ENCODE results near the gene DNAJB6. TPM values are rescaled to one million over a fixed set of nuclear protein-coding genes. Genes with fewer than 3 reads are reported as not detected.
"Not testable (repeated sequence)": the region's sequence is repeated elsewhere in the genome, so short reads cannot be mapped to it uniquely, and the experiment has no call there.

Gene DNAJB6
- total RNA-seq, 1 donor from 2014 or later: 126 TPM

GRCh38 chr7:157313645-157314044 is 23.2 kb upstream of the DNAJB6 start:
- H3K4me3 ChIP-seq (ENCODE audit: low read depth, low read length): no peak overlapping the region
- TF ChIP-seq CTCF (IDR thresholded peaks at IDR 0.05; ENCODE audit: insufficient read depth, low read length, poor library complexity, severe bottlenecking): no peak
- no peaks in the 10 kb centered on the region for H3K36me3 ChIP-seq (ENCODE audit: control insufficient read depth, insufficient read depth, low read length)
- H3K27me3 ChIP-seq (ENCODE audit: control insufficient read depth, insufficient read depth, low read length): no peaks in the 10 kb centered on the region
- DNase-seq (ENCODE audit: low read depth): no peak

- Histone ChIP-seq H3K4me3 (ENCODE audit: low read depth, low read length) (no peak overlapping the region), H3K36me3 (ENCODE audit: control insufficient read depth, insufficient read depth, low read length) (no peaks in the 10 kb centered on the region), H3K27me3 (ENCODE audit: control insufficient read depth, insufficient read depth, low read length) (no peaks in the 10 kb centered on the region)
- no peak for TF ChIP-seq CTCF (IDR thresholded peaks at IDR 0.05; ENCODE audit: insufficient read depth, low read length, poor library complexity, severe bottlenecking)
- DNase-seq (ENCODE audit: low read depth): no peak
Observed at GRCh38 chr7:157318015-157318706, 18.6 kb upstream of the DNAJB6 start.

GRCh38 chr7:157320608-157320980 is 16.2 kb upstream of the DNAJB6 start:
- no peak for TF ChIP-seq CTCF (IDR thresholded peaks at IDR 0.05; ENCODE audit: insufficient read depth, low read length, poor library complexity, severe bottlenecking)
- no peak for DNase-seq (ENCODE audit: low read depth)
- H3K4me3 ChIP-seq (ENCODE audit: low read depth, low read length): no peak overlapping the region
- H3K27me3 ChIP-seq (ENCODE audit: control insufficient read depth, insufficient read depth, low read length): no peaks in the 10 kb centered on the region
- no peaks in the 10 kb centered on the region for H3K36me3 ChIP-seq (ENCODE audit: control insufficient read depth, insufficient read depth, low read length)

GRCh38 chr7:157323401-157323800 is 13.4 kb upstream of the DNAJB6 start:
- Histone ChIP-seq H3K27me3 (ENCODE audit: control insufficient read depth, insufficient read depth, low read length) (no peaks in the 10 kb centered on the region), H3K4me3 (ENCODE audit: low read depth, low read length) (no peak overlapping the region), H3K36me3 (ENCODE audit: control insufficient read depth, insufficient read depth, low read length) (no peaks in the 10 kb centered on the region)
- DNase-seq (ENCODE audit: low read depth): no peak
- TF ChIP-seq CTCF (IDR thresholded peaks at IDR 0.05; ENCODE audit: insufficient read depth, low read length, poor library complexity, severe bottlenecking): no peak

GRCh38 chr7:157329447-157329846 is 7.4 kb upstream of the DNAJB6 start:
- Histone ChIP-seq H3K36me3 (ENCODE audit: control insufficient read depth, insufficient read depth, low read length) (no peaks in the 10 kb centered on the region), H3K27me3 (ENCODE audit: control insufficient read depth, insufficient read depth, low read length) (peaks cover 2% of the 10 kb centered on the region), H3K4me3 (ENCODE audit: low read depth, low read length) (no peak overlapping the region)
- TF ChIP-seq CTCF (IDR thresholded peaks at IDR 0.05; ENCODE audit: insufficient read depth, low read length, poor library complexity, severe bottlenecking): no peak
- DNase-seq (ENCODE audit: low read depth): no peak

GRCh38 chr7:157330567-157330966 is 6.2 kb upstream of the DNAJB6 start:
- H3K36me3 ChIP-seq (ENCODE audit: control insufficient read depth, insufficient read depth, low read length); DNase-seq (ENCODE audit: low read depth); H3K27me3 ChIP-seq (ENCODE audit: control insufficient read depth, insufficient read depth, low read length); H3K4me3 ChIP-seq (ENCODE audit: low read depth, low read length): not testable (repeated sequence)

GRCh38 chr7:157331049-157331448 is 5.8 kb upstream of the DNAJB6 start:
- H3K27me3 ChIP-seq (ENCODE audit: control insufficient read depth, insufficient read depth, low read length); H3K36me3 ChIP-seq (ENCODE audit: control insufficient read depth, insufficient read depth, low read length); DNase-seq (ENCODE audit: low read depth); H3K4me3 ChIP-seq (ENCODE audit: low read depth, low read length): not testable (repeated sequence)

Data from kidney epithelial cell (primary cell).